H9 (cell line): ENCODE results near the gene FOXI1. TPM values are rescaled to one million over a fixed set of nuclear protein-coding genes. Genes with fewer than 3 reads are reported as not detected.

ENCODE experiments used
- DNase-seq: peaks from one replicate; pipeline ENCODE4 v3.0.0-alpha.2; 2017
- H2AFZ ChIP-seq: one replicate; pipeline ENCODE4 v1.6.1; 2013; ENCODE audit warnings: mild to moderate bottlenecking, low read length, control low read depth, moderate library complexity
- H2AK5ac ChIP-seq: 2 replicates; pipeline ENCODE4 v1.6.1; 2013; ENCODE audit warnings: low read length, control low read depth, mixed read lengths; ENCODE audit not compliant: insufficient read length
- H2BK120ac ChIP-seq: one replicate; pipeline ENCODE4 v1.6.1; 2013; ENCODE audit warnings: low read depth, mild to moderate bottlenecking, low read length, control low read depth, inconsistent platforms; ENCODE audit not compliant: poor library complexity, severe bottlenecking
- H2BK12ac ChIP-seq: 2 replicates; pipeline ENCODE4 v1.6.1; 2013; ENCODE audit warnings: low read length, control low read depth, mixed read lengths, low read depth; ENCODE audit not compliant: insufficient read length
- H2BK15ac ChIP-seq: 2 replicates; pipeline ENCODE4 v1.6.1; 2013; ENCODE audit warnings: low read depth, low read length, control low read depth
- H2BK20ac ChIP-seq: one replicate; pipeline ENCODE4 v1.6.1; 2013; ENCODE audit warnings: low read depth, mild to moderate bottlenecking, low read length, control low read depth, inconsistent platforms; ENCODE audit not compliant: poor library complexity, severe bottlenecking
- H2BK5ac ChIP-seq: 2 replicates; pipeline ENCODE4 v1.6.1; 2013; ENCODE audit warnings: low read length, control low read depth, mixed read lengths; ENCODE audit not compliant: insufficient read length
- H3K14ac ChIP-seq: 2 replicates; pipeline ENCODE4 v1.6.1; 2013; ENCODE audit warnings: low read length, control low read depth; ENCODE audit not compliant: insufficient read depth
- H3K18ac ChIP-seq: 2 replicates; pipeline ENCODE4 v1.6.1; 2013; ENCODE audit warnings: low read depth, mild to moderate bottlenecking, mixed read lengths, low read length, control low read depth; ENCODE audit not compliant: insufficient read length
- H3K23ac ChIP-seq: 2 replicates; pipeline ENCODE4 v1.6.1; 2013; ENCODE audit warnings: low read length, control low read depth, mixed read lengths, low read depth; ENCODE audit not compliant: insufficient read length
- H3K23me2 ChIP-seq: 2 replicates; pipeline ENCODE4 v1.6.1; 2013; ENCODE audit warnings: low read depth, mild to moderate bottlenecking, mixed read lengths, low read length, control low read depth; ENCODE audit not compliant: insufficient read length, poor library complexity, severe bottlenecking
- H3K27ac ChIP-seq: 2 replicates; pipeline ENCODE4 v1.5.1; 2013; ENCODE audit warnings: low read length, control low read depth, mixed read lengths, low read depth; ENCODE audit not compliant: insufficient read length
- H3K27me3 ChIP-seq: 2 replicates; pipeline ENCODE4 v1.6.1; 2013; ENCODE audit warnings: low read length, control low read depth, inconsistent platforms; ENCODE audit not compliant: insufficient read depth
- H3K4ac ChIP-seq: 2 replicates; pipeline ENCODE4 v1.6.1; 2013; ENCODE audit warnings: low read depth, mild to moderate bottlenecking, control low read depth, inconsistent platforms, low read length, moderate library complexity
- H3K4me1 ChIP-seq: 2 replicates; pipeline ENCODE4 v1.6.1; 2013; ENCODE audit warnings: low read length, control low read depth, inconsistent platforms; ENCODE audit not compliant: insufficient read depth
- H3K4me2 ChIP-seq: 2 replicates; pipeline ENCODE4 v1.6.1; 2013; ENCODE audit warnings: low read length, control low read depth, mixed read lengths; ENCODE audit not compliant: insufficient read length, insufficient read depth
- H3K56ac ChIP-seq: 2 replicates; pipeline ENCODE4 v1.6.1; 2013; ENCODE audit warnings: low read depth, mild to moderate bottlenecking, mixed read lengths, low read length, control low read depth; ENCODE audit not compliant: insufficient read length
- H3K79me1 ChIP-seq: 2 replicates; pipeline ENCODE4 v1.6.1; 2013; ENCODE audit warnings: low read depth, mild to moderate bottlenecking, moderate library complexity, low read length, control low read depth, inconsistent platforms; ENCODE audit not compliant: insufficient read depth, poor library complexity, severe bottlenecking
- H3K79me2 ChIP-seq: 2 replicates; pipeline ENCODE4 v1.6.1; 2013; ENCODE audit warnings: low read length, control low read depth, inconsistent platforms; ENCODE audit not compliant: insufficient read depth
- H3K9ac ChIP-seq: 2 replicates; pipeline ENCODE4 v1.6.1; 2013; ENCODE audit warnings: low read length, control low read depth, mixed read lengths; ENCODE audit not compliant: insufficient read length; ENCODE audit errors: extremely low read depth
- H3K9me3 ChIP-seq: one replicate; pipeline ENCODE4 v1.6.1; 2013; ENCODE audit warnings: low read depth, low read length, inconsistent platforms; ENCODE audit not compliant: control insufficient read depth
- H3T11ph ChIP-seq: one replicate; pipeline ENCODE4 v1.6.1; 2013; ENCODE audit warnings: mild to moderate bottlenecking, low read length, control low read depth, inconsistent platforms
- H4K20me1 ChIP-seq: one replicate; pipeline ENCODE4 v1.6.1; 2013; ENCODE audit not compliant: control insufficient read depth, insufficient read length, insufficient read depth
- H4K5ac ChIP-seq: 2 replicates; pipeline ENCODE4 v1.6.1; 2013; ENCODE audit warnings: low read depth, mild to moderate bottlenecking, mixed read lengths, low read length, control low read depth; ENCODE audit not compliant: insufficient read length
- H4K8ac ChIP-seq: replicated peaks from 2 replicates; pipeline ENCODE4 v1.6.1; 2013; ENCODE audit warnings: low read length, control low read depth, mixed read lengths, low read depth; ENCODE audit not compliant: insufficient read length
- H4K91ac ChIP-seq: 2 replicates; pipeline ENCODE4 v1.6.1; 2013; ENCODE audit warnings: low read depth, mild to moderate bottlenecking, moderate library complexity, mixed read lengths, low read length, control low read depth; ENCODE audit not compliant: insufficient read length
- H3K27ac Mint-ChIP-seq, 3 experiments: 2 replicates in 2 of 3; 3 replicates in 1 of 3; pipeline ENCODE4 v1.8.0; 2020 to 2021; ENCODE audit warnings: mixed read lengths in 3 of 3, mild to moderate bottlenecking in 1 of 3, moderate library complexity in 1 of 3
- H3K27me3 Mint-ChIP-seq: 2 replicates; pipeline ENCODE4 v1.8.0; 2021; ENCODE audit warnings: low read depth, mild to moderate bottlenecking, moderate library complexity, mixed read lengths
- H3K36me3 Mint-ChIP-seq, 3 experiments: 2 replicates in 2 of 3; 3 replicates in 1 of 3; pipeline ENCODE4 v1.8.0; 2020 to 2021; ENCODE audit warnings: low read depth in 3 of 3, mixed read lengths in 3 of 3; ENCODE audit not compliant: insufficient read depth in 1 of 3
- H3K4me1 Mint-ChIP-seq, 2 experiments: 2 replicates each; pipeline ENCODE4 v1.8.0; 2020; ENCODE audit warnings: mixed read lengths in 2 of 2
- H3K4me3 Mint-ChIP-seq, 2 experiments: 2 replicates in 1 of 2; 3 replicates in 1 of 2; pipeline ENCODE4 v1.8.0; 2020 to 2021; ENCODE audit warnings: mild to moderate bottlenecking in 2 of 2, mixed read lengths in 2 of 2, moderate library complexity in 1 of 2
- H3K9me3 Mint-ChIP-seq, 2 experiments: 2 replicates in 1 of 2; 3 replicates in 1 of 2; pipeline ENCODE4 v1.8.0; 2020; ENCODE audit warnings: mild to moderate bottlenecking in 2 of 2, mixed read lengths in 2 of 2, moderate library complexity in 1 of 2
- CTCF ChIP-seq: fragments of 200-600 bp; sonication (generic); conservative IDR thresholded peaks from 3 replicates; pipeline ENCODE4 v1.8.0; 2021; ENCODE audit warnings: antibody characterized with exemption, mild to moderate bottlenecking
- WGBS: extraction: QIAGEN DNeasy Blood & Tissue Kit; methylation state at CpG from one replicate; pipeline ENCODE4 v1.1.7; 2013; ENCODE audit warnings: missing lambda C conversion rate, low lambda C conversion rate, mixed read lengths; ENCODE audit not compliant: insufficient read length; ENCODE audit errors: extremely low coverage; 5-methylcytosine and 5-hydroxymethylcytosine counted together
- total RNA-seq: library from RNA; stranded (reverse); gene quantifications from 2 replicates; pipeline ENCODE4 v1.2.1, GENCODE V29; 2021

The FOXI1 gene
- total RNA-seq, 1 experiment from 2014 or later: not detected

- Histone ChIP-seq H3K4ac (no peak overlapping the region), H2BK12ac (no peak overlapping the region), H4K20me1 (no peaks in the 10 kb centered on the region), H3K9me3 (no peaks in the 10 kb centered on the region), H4K8ac (no peak overlapping the region), H3K23me2 (no peaks in the 10 kb centered on the region), H3K4me2 (no peak overlapping the region), H4K5ac (no peak overlapping the region), H3K79me2 (no peaks in the 10 kb centered on the region), H3K56ac (no peak overlapping the region), H3T11ph (no peak overlapping the region), H2BK15ac (no peak overlapping the region), H3K18ac (no peak overlapping the region), H2AFZ (no peak overlapping the region), H3K9ac (no peak overlapping the region), H3K23ac (no peak overlapping the region), H3K14ac (no peak overlapping the region), H2BK20ac (no peak overlapping the region), H3K27me3 (no peaks in the 10 kb centered on the region), H2AK5ac (no peak overlapping the region), H3K27ac (no peak overlapping the region), H2BK120ac (no peak overlapping the region), H4K91ac (no peak overlapping the region), H3K4me1 (no peaks in the 10 kb centered on the region; the same call in 1 of the 2 replicates), H2BK5ac (no peak overlapping the region), H3K79me1 (no peaks in the 10 kb centered on the region)
- no peak overlapping the region for H3K4me3 Mint-ChIP-seq
- H3K27me3 Mint-ChIP-seq: peaks cover under 1% of the 10 kb centered on the region
- no peaks in the 10 kb centered on the region for H3K9me3 Mint-ChIP-seq
- no peak for TF ChIP-seq CTCF
- peaks cover 18 to 23% of the 10 kb centered on the region in 2 experiments for H3K4me1 Mint-ChIP-seq
- no CpG with 5 or more reads among the region's 5 CpGs for WGBS
- H3K36me3 Mint-ChIP-seq: no peaks in the 10 kb centered on the region
- DNase-seq: no peak
- H3K27ac Mint-ChIP-seq: peak overlapping the region in 1 of 3 experiments; percentile 40; a peak in 1 of 7 replicates
Measured at GRCh38 chr5:170069512-170069911, 36.2 kb upstream of the FOXI1 start.
